Keratinocyte (primary cell): ENCODE measurements around the gene GPR157.

Experiments
- CTCF ChIP-seq, 3 experiments: IDR thresholded peaks in 1 of 3; conservative IDR thresholded peaks in 1 of 3; optimal IDR thresholded peaks in 1 of 3; 2 replicates in 2 of 3; 3 replicates in 1 of 3; pipeline versions ENCODE3 to v1.5.1; 2011; ENCODE audit warnings: low read length in 3 of 3, mild to moderate bottlenecking in 3 of 3, moderate library complexity in 2 of 3, control low read depth in 1 of 3, inconsistent platforms in 1 of 3; ENCODE audit not compliant: insufficient read depth in 2 of 3; ENCODE audit errors: extremely low read depth in 1 of 3
- EZH2 ChIP-seq: IDR thresholded peaks from one replicate; pipeline ENCODE4 v1.6.1; 2012; ENCODE audit warnings: inconsistent platforms, mild to moderate bottlenecking, low read length, moderate library complexity

GRCh38 chr1:9105336-9105867, 23.5 kb downstream of the GPR157 start:
- TF ChIP-seq CTCF (optimal IDR thresholded peaks at IDR 0.05 in 1 of 3, IDR thresholded peaks at IDR 0.05 in 1 of 3, conservative IDR thresholded peaks at IDR 0.05 in 1 of 3; ENCODE audit: extremely low read depth in 1 of 3, insufficient read depth in 2 of 3, low read length in 3 of 3) (no peak), EZH2 (no peak)
